ENCODE results near the gene OR52N1. TPM values are rescaled to one million over a fixed set of nuclear protein-coding genes. Genes with fewer than 3 reads are reported as not detected.

Gene OR52N1
- total RNA-seq, 2 experiments from 2014 or later: not detected

GRCh38 chr11:5796541-5796940 is 5.5 kb upstream of the OR52N1 start:
- CTCF ChIA-PET: no interaction called here
- no peaks in the 10 kb centered on the region for H3K4me1 Mint-ChIP-seq (ENCODE audit: low read depth)
- H3K36me3 Mint-ChIP-seq (ENCODE audit: low read depth): no peaks in the 10 kb centered on the region
- H3K9me3 Mint-ChIP-seq (ENCODE audit: insufficient read depth): no peaks in the 10 kb centered on the region
- no peak overlapping the region for H3K27ac Mint-ChIP-seq
- no peak overlapping the region for H3K4me3 Mint-ChIP-seq
- no peak for ATAC-seq
- POLR2A ChIA-PET: no interaction called here
- no peak for DNase-seq
- peaks cover 10% of the 10 kb centered on the region for H3K27me3 Mint-ChIP-seq (ENCODE audit: low read depth)

GRCh38 chr11:5783255-5783654 is 7.8 kb downstream of the OR52N1 start, which contains the start of gene OR52N5:
Gene OR52N5, minus strand, starts transcription at chr11:5783355. Its CDS starts 4,721 bp downstream, at chr11:5778634.
- H3K9me3 Mint-ChIP-seq (ENCODE audit: insufficient read depth): no peaks in the 10 kb centered on the region
- H3K27ac Mint-ChIP-seq: no peak within 1 kb of the TSS
- CTCF ChIA-PET: no interaction called here
- DNase-seq (no peak), ATAC-seq (no peak)
- no peak within 1 kb of the TSS for H3K4me3 Mint-ChIP-seq
- H3K36me3 Mint-ChIP-seq (ENCODE audit: low read depth): no peaks in the 10 kb centered on the region
- no peaks in the 10 kb centered on the region for H3K4me1 Mint-ChIP-seq (ENCODE audit: low read depth)
- peaks cover 3% of the 10 kb centered on the region for H3K27me3 Mint-ChIP-seq (ENCODE audit: low read depth)
- POLR2A ChIA-PET: no interaction called here

GRCh38 chr11:5767056-5767455 is 24.0 kb downstream of the OR52N1 start:
- no peaks in the 10 kb centered on the region for H3K36me3 Mint-ChIP-seq (ENCODE audit: low read depth)
- ATAC-seq: no peak
- H3K9me3 Mint-ChIP-seq (ENCODE audit: insufficient read depth): no peaks in the 10 kb centered on the region
- peaks cover 4% of the 10 kb centered on the region for H3K27me3 Mint-ChIP-seq (ENCODE audit: low read depth)
- ChIA-PET CTCF (no interaction called here), POLR2A (interaction anchor here (0.6 kb wide), 1 partner anchor 140 kb away, joined by 4 read pairs; no protein-coding TSS in a partner anchor)
- no peaks in the 10 kb centered on the region for H3K4me1 Mint-ChIP-seq (ENCODE audit: low read depth)
- DNase-seq: no peak
- no peak overlapping the region for H3K27ac Mint-ChIP-seq
- no peak overlapping the region for H3K4me3 Mint-ChIP-seq

- H3K27me3 Mint-ChIP-seq (ENCODE audit: low read depth): no peaks in the 10 kb centered on the region
- H3K4me3 Mint-ChIP-seq: no peak within 1 kb of the TSS
- no peaks in the 10 kb centered on the region for H3K9me3 Mint-ChIP-seq (ENCODE audit: insufficient read depth)
- H3K27ac Mint-ChIP-seq: no peak within 1 kb of the TSS
- ChIA-PET POLR2A (no interaction called here), CTCF (no interaction called here)
- no peaks in the 10 kb centered on the region for H3K36me3 Mint-ChIP-seq (ENCODE audit: low read depth)
- H3K4me1 Mint-ChIP-seq (ENCODE audit: low read depth): no peaks in the 10 kb centered on the region
- ATAC-seq (no peak), DNase-seq (no peak)
Measured at GRCh38 chr11:5753943-5754342, 37.1 kb downstream of the OR52N1 start, which contains the start of gene OR52N4. Gene OR52N4, plus strand, starts transcription at chr11:5754243. Its CDS starts 498 bp downstream, at chr11:5754741.

- ChIA-PET POLR2A (no interaction called here), CTCF (no interaction called here)
- no peaks in the 10 kb centered on the region for H3K36me3 Mint-ChIP-seq (ENCODE audit: low read depth)
- no peaks in the 10 kb centered on the region for H3K9me3 Mint-ChIP-seq (ENCODE audit: insufficient read depth)
- no peak overlapping the region for H3K27ac Mint-ChIP-seq
- DNase-seq (no peak), ATAC-seq (no peak)
- no peaks in the 10 kb centered on the region for H3K4me1 Mint-ChIP-seq (ENCODE audit: low read depth)
- no peak overlapping the region for H3K4me3 Mint-ChIP-seq
- H3K27me3 Mint-ChIP-seq (ENCODE audit: low read depth): no peaks in the 10 kb centered on the region
Measured at GRCh38 chr11:5749836-5750235, 41.2 kb downstream of the OR52N1 start.

- ATAC-seq: no peak
- no peak overlapping the region for H3K27ac Mint-ChIP-seq
- ChIA-PET CTCF (no interaction called here), POLR2A (no interaction called here)
- H3K4me3 Mint-ChIP-seq: no peak overlapping the region
- H3K36me3 Mint-ChIP-seq (ENCODE audit: low read depth): no peaks in the 10 kb centered on the region
- H3K27me3 Mint-ChIP-seq (ENCODE audit: low read depth): no peaks in the 10 kb centered on the region
- no peaks in the 10 kb centered on the region for H3K4me1 Mint-ChIP-seq (ENCODE audit: low read depth)
- DNase-seq: no peak
- peaks cover 6% of the 10 kb centered on the region for H3K9me3 Mint-ChIP-seq (ENCODE audit: insufficient read depth)
Measured at GRCh38 chr11:5746614-5747013, 44.5 kb downstream of the OR52N1 start.

GRCh38 chr11:5738431-5738830 is 52.6 kb downstream of the OR52N1 start:
- Mint-ChIP-seq H3K27ac (no peak overlapping the region), H3K9me3 (ENCODE audit: insufficient read depth) (peaks cover 9% of the 10 kb centered on the region), H3K36me3 (ENCODE audit: low read depth) (no peaks in the 10 kb centered on the region), H3K4me3 (no peak overlapping the region), H3K4me1 (ENCODE audit: low read depth) (no peaks in the 10 kb centered on the region), H3K27me3 (ENCODE audit: low read depth) (no peaks in the 10 kb centered on the region)
- CTCF ChIA-PET: no interaction called here
- POLR2A ChIA-PET: no interaction called here
- ATAC-seq (no peak), DNase-seq (no peak)

GRCh38 chr11:5737670-5738392 is 53.2 kb downstream of the OR52N1 start:
- peaks cover 9% of the 10 kb centered on the region for H3K9me3 Mint-ChIP-seq (ENCODE audit: insufficient read depth)
- no peak overlapping the region for H3K27ac Mint-ChIP-seq
- no peak overlapping the region for H3K4me3 Mint-ChIP-seq
- ChIA-PET POLR2A (no interaction called here), CTCF (no interaction called here)
- ATAC-seq: no peak
- no peak for DNase-seq
- H3K27me3 Mint-ChIP-seq (ENCODE audit: low read depth): no peaks in the 10 kb centered on the region
- no peaks in the 10 kb centered on the region for H3K36me3 Mint-ChIP-seq (ENCODE audit: low read depth)
- H3K4me1 Mint-ChIP-seq (ENCODE audit: low read depth): no peaks in the 10 kb centered on the region

GRCh38 chr11:5737091-5737490 is 54.0 kb downstream of the OR52N1 start:
- DNase-seq (no peak), ATAC-seq (no peak)
- ChIA-PET CTCF (no interaction called here), POLR2A (no interaction called here)
- Mint-ChIP-seq H3K4me3 (no peak overlapping the region), H3K36me3 (ENCODE audit: low read depth) (no peaks in the 10 kb centered on the region), H3K9me3 (ENCODE audit: insufficient read depth) (peaks cover 9% of the 10 kb centered on the region), H3K27ac (no peak overlapping the region), H3K27me3 (ENCODE audit: low read depth) (no peaks in the 10 kb centered on the region), H3K4me1 (ENCODE audit: low read depth) (no peaks in the 10 kb centered on the region)

Other genes starting within 250 kb of the OR52N1 start
- gene OR52H1, start 242.7 kb downstream of the OR52N1 start, total RNA-seq: not detected
- not detected for gene OR52B6, start 210.4 kb downstream of the OR52N1 start, total RNA-seq
- gene TRIM6, start 194.6 kb downstream of the OR52N1 start, total RNA-seq: under 1 TPM; 0.47 to 0.58 TPM
- 10 to 100 TPM; 11.9 to 12.3 TPM for gene TRIM34, start 166.3 kb downstream of the OR52N1 start, total RNA-seq
- 10 to 100 TPM; 28.1 to 33.4 TPM for gene TRIM5, start 106.2 kb downstream of the OR52N1 start, total RNA-seq
- 100 to 1,000 TPM; 228 to 242 TPM for gene TRIM22, start 101.5 kb downstream of the OR52N1 start, total RNA-seq
- gene OR56B1, start 54.8 kb downstream of the OR52N1 start, total RNA-seq: under 1 TPM; 0.16 to 0.34 TPM
- under 1 TPM; 0.63 to 0.71 TPM for gene OR52N4, start 37.0 kb downstream of the OR52N1 start, total RNA-seq
- not detected for gene OR52N5, start 7.9 kb downstream of the OR52N1 start, total RNA-seq
- not detected for gene OR52N2, start 17.7 kb upstream of the OR52N1 start, total RNA-seq
- not detected for gene OR52E6, start 50.6 kb upstream of the OR52N1 start, total RNA-seq
- not detected for gene OR52E8, start 66.4 kb upstream of the OR52N1 start, total RNA-seq
- gene OR52E4, start 89.4 kb upstream of the OR52N1 start, total RNA-seq: not detected
- gene OR52E5, start 101.9 kb upstream of the OR52N1 start, total RNA-seq: not detected
- gene OR56A3, start 151.0 kb upstream of the OR52N1 start, total RNA-seq: not detected
- not detected for gene OR56A5, start 177.2 kb upstream of the OR52N1 start, total RNA-seq
- not detected for gene OR52L1, start 195.7 kb upstream of the OR52N1 start, total RNA-seq
- gene OR56A4, start 215.7 kb upstream of the OR52N1 start, total RNA-seq: not detected
- gene OR56A1, start 239.5 kb upstream of the OR52N1 start, total RNA-seq: not detected